HUES6 (cell line): ENCODE measurements around the gene ANKRD65.
A peak's percentile ranks its signal among the peaks of the same experiment; 100 is the strongest.
"Not testable (repeated sequence)": the region's sequence is repeated elsewhere in the genome, so short reads cannot be mapped to it uniquely, and the experiment has no call there.

Experiments
- H3K27ac ChIP-seq: 2 replicates; pipeline ENCODE4 v1.7.0; 2013; ENCODE audit warnings: low read depth, mild to moderate bottlenecking, low read length, inconsistent platforms
- H3K27me3 ChIP-seq: 2 replicates; pipeline ENCODE4 v1.6.1; 2013; ENCODE audit warnings: low read length; ENCODE audit not compliant: control insufficient read depth, insufficient read depth
- H3K36me3 ChIP-seq: 2 replicates; pipeline ENCODE4 v1.6.1; 2013; ENCODE audit warnings: low read length; ENCODE audit not compliant: control insufficient read depth, insufficient read depth
- H3K4me1 ChIP-seq: 2 replicates; pipeline ENCODE4 v1.6.1; 2013; ENCODE audit warnings: low read length; ENCODE audit not compliant: control insufficient read depth, insufficient read depth
- H3K4me3 ChIP-seq: 2 replicates; pipeline ENCODE4 v1.5.1; 2013; ENCODE audit warnings: low read depth, low read length
- H3K9ac ChIP-seq: one replicate; pipeline ENCODE4 v1.6.1; 2013; ENCODE audit warnings: mild to moderate bottlenecking, low read length
- H3K9me3 ChIP-seq: 2 replicates; pipeline ENCODE4 v1.6.1; 2013; ENCODE audit warnings: low read depth, low read length; ENCODE audit not compliant: control insufficient read depth, insufficient read depth

Gene ANKRD65

DNA sequence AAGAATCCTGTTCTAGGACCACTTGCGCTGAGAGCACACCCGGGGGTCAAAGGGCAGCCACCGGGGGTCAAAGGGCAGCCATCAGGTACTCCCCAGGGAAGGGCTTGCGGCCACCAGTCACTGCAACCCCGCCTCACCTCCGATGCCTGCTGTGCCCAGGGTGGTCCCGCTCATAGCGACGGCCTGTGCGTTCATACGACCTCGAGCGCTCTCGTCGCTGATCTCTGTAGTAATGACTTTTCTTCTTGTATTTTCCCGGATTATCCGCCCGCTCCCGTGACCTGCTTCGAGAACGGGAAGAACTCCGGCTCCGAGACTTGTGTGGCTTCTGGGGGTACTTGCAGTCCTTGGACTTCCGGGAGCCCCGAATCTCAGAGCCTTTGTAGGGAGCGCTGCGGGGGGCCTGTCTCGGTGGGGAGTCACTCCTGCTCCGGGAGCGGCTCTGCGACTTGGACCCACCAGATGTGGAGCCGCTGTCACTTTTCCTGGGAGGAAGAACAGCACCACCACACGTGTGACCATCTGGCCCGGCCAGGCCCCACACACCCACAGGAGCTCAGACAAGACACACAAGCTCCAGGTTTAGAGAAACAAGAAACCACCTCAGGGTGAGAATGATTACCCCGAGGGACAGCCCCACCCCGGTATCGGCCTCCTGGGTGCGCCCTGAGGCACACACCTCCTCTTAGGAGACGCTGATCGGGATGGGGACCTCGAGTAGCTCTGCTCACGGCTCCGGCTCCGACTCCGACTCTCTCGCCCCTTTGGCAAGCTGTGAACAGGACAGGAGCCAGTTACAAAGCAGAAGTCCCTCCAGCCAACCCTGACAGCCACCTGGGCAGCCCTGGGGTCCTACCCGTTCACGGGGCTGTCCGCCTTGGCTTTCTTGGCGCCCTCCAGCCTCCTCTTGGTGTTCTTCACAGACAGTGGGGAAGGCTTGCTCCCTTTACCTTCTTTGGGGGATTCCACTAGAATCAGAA is 33.7 kb downstream of the ANKRD65 start:
- Histone ChIP-seq H3K27me3 (no peaks in the 10 kb centered on the region), H3K36me3 (peaks cover 78% of the 10 kb centered on the region)

DNA sequence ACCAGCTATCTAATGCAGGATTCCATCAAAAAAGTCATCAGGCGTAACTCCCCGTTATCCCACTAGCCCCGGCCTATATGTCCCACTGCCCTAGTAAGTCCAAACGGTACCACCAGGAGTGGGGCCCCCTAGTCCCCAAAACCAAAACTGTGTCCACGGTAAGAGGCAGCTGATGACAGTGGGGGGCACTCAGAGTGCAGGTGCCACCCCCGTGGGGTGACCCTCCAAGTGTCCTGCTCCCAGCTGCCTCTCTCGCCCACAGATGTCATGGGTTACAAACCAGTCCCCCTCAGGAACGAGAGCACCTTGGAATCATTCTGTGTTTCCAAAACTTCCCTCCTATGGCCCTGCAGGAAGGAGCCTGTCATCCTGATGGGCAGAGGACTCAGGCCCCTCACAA is 35.1 kb downstream of the ANKRD65 start:
- Histone ChIP-seq H3K4me1 (no peaks in the 10 kb centered on the region), H3K9ac (no peak overlapping the region), H3K36me3 (peaks cover 64% of the 10 kb centered on the region)

More for the DNA sequence above, 33.7 kb downstream of the ANKRD65 start:
- Histone ChIP-seq H3K9me3 (no peaks in the 10 kb centered on the region), H3K9ac (no peak overlapping the region), H3K27ac (no peak overlapping the region), H3K4me3 (no peak overlapping the region), H3K4me1 (no peaks in the 10 kb centered on the region)

DNA sequence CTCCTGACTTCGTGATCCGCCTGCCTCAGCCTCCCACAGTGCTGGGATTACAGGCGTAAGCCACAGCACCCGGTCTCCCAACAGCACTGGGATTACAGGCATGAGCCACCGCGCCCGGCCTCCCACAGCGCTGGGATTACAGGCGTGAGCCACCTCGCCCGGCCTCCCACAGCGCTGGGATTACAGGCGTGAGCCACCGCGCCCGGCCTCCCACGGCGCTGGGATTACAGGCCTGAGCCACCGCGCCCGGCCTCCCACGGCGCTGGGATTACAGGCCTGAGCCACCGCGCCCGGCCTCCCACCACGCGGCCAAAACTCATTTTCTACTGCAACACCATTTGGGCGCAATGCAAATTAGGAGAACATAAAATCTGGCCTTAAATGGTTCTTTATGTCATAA is 35.7 kb downstream of the ANKRD65 start:
- H3K4me1 ChIP-seq, H3K27ac ChIP-seq, H3K9ac ChIP-seq, H3K27me3 ChIP-seq, H3K9me3 ChIP-seq, H3K4me3 ChIP-seq: not testable (repeated sequence)
- H3K36me3 ChIP-seq, result peaks cover 58% of the 10 kb centered on the region

More for the DNA sequence above, 35.1 kb downstream of the ANKRD65 start:
- H3K4me3 ChIP-seq, result no peak overlapping the region
- H3K9me3 ChIP-seq, result no peaks in the 10 kb centered on the region
- no peak overlapping the region for H3K27ac ChIP-seq
- H3K27me3 ChIP-seq, result no peaks in the 10 kb centered on the region

DNA sequence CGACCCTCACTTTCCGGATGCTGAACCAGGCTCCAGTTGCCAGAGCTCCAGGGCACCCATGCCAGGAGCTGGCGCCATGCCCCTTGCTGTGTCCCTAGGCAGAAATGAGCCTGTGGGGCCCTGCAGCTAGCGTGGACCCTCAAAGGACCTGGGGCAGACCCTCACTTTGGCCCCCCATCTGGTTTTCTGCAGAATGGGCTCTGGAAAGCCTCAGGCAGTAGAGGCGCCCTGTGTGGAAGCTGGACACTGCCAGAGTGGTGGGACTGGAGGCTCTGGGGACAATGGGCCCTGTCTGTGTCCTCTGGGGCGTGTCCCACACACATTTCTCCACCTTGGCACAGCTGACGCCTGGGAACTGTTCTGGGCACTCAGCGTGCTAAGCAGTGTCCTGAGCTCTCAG is 39.8 kb downstream of the ANKRD65 start:
- Histone ChIP-seq H3K4me3 (no peak overlapping the region), H3K4me1 (0 out of 2 replicates have a peak, but pooled peaks cover under 1% of the 10 kb centered on the region), H3K9ac (no peak overlapping the region), H3K9me3 (no peaks in the 10 kb centered on the region), H3K27me3 (no peaks in the 10 kb centered on the region), H3K27ac (no peak overlapping the region), H3K36me3 (peaks cover 17% of the 10 kb centered on the region)

DNA sequence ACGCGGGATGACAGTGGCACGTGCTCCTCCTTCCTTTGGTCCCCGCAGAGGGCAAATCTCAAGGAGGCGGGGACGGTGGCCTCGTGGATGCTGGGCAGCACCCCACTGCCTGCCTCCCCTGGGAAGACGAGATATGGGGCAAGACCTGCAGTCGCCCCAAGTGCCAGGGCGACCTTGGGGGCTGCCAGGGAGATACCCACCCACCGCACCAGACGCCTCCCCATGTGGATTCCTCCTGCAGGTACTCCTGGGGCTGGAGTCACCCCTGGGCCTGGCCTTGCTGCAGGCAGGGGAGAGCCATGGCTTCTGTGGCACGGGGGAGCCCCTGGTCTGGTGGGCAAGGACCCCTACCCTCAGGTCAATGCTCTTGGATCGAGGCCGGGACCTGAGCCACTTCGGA is 40.2 kb downstream of the ANKRD65 start:
- peaks cover 13% of the 10 kb centered on the region for H3K36me3 ChIP-seq
- H3K4me1 ChIP-seq, result 0 out of 2 replicates have a peak, but pooled peaks cover 4% of the 10 kb centered on the region
- H3K27me3 ChIP-seq, result no peaks in the 10 kb centered on the region
- no peaks in the 10 kb centered on the region for H3K9me3 ChIP-seq
- no peak overlapping the region for H3K4me3 ChIP-seq
- no peak overlapping the region for H3K9ac ChIP-seq
- no peak overlapping the region for H3K27ac ChIP-seq

DNA sequence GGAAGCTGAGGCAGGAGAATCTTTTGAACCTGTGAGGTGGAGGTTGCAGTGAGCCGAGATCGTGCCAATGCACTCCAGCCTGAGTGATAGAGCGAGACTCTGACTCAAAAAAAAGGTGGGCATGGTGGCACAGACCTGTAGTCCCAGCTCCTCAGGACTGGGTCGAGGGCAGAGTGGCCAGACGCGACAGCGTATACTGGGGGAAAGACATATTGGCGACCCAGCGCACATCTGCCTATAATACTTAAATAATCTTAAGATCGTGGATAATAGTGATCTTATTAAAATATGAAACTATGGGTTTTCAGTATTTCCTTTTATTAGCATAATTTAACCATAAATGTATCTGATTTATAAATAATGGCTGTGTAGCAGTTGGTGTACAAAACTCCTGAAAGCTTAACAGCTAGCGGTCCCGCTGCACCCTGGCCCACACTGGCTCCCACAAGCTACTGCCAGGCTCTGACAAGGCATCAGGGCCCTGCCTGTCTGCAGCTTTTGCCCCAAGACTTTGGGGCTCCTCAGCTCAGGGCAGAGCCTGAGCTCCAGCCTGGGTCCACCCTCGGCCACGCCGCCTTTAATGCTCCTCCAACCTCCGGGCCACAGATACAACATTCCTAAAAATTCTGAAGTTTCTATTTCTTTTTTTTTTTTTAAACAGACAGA is 43.4 kb downstream of the ANKRD65 start:
- Histone ChIP-seq H3K27ac (no peak overlapping the region), H3K9ac (no peak overlapping the region), H3K4me1 (peaks cover 9% of the 10 kb centered on the region; the same call in 1 of the 2 replicates), H3K4me3 (no peak overlapping the region), H3K27me3 (no peaks in the 10 kb centered on the region), H3K36me3 (peaks cover 11% of the 10 kb centered on the region), H3K9me3 (no peaks in the 10 kb centered on the region)

DNA sequence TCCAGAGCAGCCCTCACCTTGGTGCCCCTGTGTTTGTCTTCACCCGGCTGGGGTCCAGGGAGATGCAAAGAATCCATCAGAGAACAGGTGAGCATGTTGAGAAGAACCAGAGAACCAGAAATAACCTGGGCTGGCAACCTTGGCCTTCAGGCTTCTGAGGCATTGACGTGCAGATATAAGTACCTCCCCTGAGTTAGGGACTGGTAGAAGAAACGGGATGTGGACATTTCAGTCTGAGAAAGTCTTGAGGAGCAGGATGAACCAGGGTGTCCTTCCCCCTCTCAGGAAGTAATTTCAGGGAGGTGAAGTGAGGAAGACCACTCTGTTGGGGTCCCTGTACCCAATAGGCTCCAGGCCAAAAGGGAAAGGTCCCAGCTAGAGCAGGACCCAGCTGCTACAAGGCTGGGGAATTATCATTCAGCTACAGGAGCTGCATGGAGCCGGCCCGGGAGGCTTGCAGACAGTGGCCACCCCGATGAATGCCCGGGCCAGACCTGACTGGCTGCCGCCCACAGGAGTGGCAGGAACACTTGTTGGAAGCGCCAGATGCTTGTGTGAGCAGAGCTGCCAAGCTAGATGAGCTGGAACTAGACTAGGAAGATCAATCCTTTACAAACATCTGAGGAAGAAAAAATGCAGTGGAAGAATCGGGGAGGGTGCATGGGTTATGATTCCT is 44.4 kb downstream of the ANKRD65 start:
- H3K4me3 ChIP-seq, result no peak overlapping the region
- no peaks in the 10 kb centered on the region for H3K9me3 ChIP-seq
- H3K27me3 ChIP-seq, result no peaks in the 10 kb centered on the region
- peaks cover 13% of the 10 kb centered on the region for H3K36me3 ChIP-seq
- H3K9ac ChIP-seq, result no peak overlapping the region
- peaks cover 9% of the 10 kb centered on the region; the same call in 1 of the 2 replicates for H3K4me1 ChIP-seq
- H3K27ac ChIP-seq, result no peak overlapping the region

DNA sequence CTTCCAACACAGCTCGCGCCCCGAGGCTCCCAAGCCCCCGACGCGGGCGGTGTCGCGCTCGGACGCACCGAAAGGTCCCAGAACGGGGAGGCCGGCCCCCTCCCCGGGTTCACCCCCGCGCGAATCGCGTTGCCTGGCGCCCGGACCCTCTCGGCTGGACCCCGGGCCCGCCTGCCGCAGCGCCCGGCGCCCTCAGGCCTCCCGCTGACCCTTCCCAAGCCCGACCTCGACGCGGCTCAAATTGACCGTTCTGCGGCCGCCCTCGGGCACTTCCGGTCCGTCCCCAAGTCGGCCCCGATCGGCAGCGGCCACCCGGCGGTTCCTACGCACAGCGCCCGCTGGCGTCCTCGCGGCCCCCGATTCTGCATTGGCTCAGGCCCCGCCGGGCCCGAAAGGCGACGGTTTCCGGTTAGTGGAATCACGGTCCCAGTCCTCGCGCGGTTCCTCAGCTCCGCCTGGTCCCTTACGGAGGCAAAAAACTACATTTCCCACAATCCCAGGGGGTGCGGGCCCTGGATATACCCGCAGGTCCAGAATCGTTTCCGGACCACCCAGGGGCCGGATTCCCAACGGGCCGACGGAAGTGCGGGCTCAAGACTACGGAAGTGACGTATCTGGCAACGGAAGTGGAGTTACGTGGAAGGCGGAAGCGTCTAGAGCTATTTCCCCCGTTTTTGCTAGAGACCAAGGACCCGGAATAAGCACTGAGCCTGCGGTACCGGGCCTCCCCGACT is 46.0 kb downstream of the ANKRD65 start, which contains the start of gene AURKAIP1:
Gene AURKAIP1, minus strand, starts transcription at position 279 of the 734 bp plus-strand sequence. CDS start 451 bp downstream, outside the sequence.
- Histone ChIP-seq H3K27ac (peak within 1 kb of the TSS; percentile 85), H3K4me1 (peaks cover 9% of the 10 kb centered on the region; the same call in 1 of the 2 replicates), H3K9me3 (no peaks in the 10 kb centered on the region), H3K27me3 (no peaks in the 10 kb centered on the region), H3K36me3 (peaks cover 18% of the 10 kb centered on the region), H3K4me3 (peak within 1 kb of the TSS; percentile 85), H3K9ac (peak within 1 kb of the TSS; percentile 88)

DNA sequence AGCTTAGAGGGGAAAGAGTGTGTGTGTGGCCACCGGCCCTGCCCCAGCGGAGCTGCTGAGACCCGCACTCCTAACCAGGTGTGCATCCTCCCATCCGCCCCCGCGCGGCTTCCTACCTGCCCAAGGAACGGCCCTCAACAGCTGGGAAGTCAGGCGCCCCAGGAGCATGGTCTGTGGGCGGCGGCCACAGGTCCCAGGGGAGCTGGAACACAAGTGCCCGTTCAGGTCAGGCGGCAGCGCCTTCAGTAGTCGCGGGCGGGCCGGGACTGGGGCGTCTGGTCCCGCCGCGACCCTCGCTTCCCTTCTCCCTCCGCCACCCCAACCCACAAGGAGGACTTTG is 46.5 kb downstream of the ANKRD65 start:
- H3K27me3 ChIP-seq, result no peaks in the 10 kb centered on the region
- no peaks in the 10 kb centered on the region for H3K9me3 ChIP-seq
- H3K9ac ChIP-seq, result peak overlapping the region; percentile 88
- H3K4me3 ChIP-seq, result peak overlapping the region; percentile 85
- H3K36me3 ChIP-seq, result peaks cover 18% of the 10 kb centered on the region
- peak overlapping the region; percentile 85 for H3K27ac ChIP-seq
- peaks cover 9% of the 10 kb centered on the region; the same call in 1 of the 2 replicates for H3K4me1 ChIP-seq

DNA sequence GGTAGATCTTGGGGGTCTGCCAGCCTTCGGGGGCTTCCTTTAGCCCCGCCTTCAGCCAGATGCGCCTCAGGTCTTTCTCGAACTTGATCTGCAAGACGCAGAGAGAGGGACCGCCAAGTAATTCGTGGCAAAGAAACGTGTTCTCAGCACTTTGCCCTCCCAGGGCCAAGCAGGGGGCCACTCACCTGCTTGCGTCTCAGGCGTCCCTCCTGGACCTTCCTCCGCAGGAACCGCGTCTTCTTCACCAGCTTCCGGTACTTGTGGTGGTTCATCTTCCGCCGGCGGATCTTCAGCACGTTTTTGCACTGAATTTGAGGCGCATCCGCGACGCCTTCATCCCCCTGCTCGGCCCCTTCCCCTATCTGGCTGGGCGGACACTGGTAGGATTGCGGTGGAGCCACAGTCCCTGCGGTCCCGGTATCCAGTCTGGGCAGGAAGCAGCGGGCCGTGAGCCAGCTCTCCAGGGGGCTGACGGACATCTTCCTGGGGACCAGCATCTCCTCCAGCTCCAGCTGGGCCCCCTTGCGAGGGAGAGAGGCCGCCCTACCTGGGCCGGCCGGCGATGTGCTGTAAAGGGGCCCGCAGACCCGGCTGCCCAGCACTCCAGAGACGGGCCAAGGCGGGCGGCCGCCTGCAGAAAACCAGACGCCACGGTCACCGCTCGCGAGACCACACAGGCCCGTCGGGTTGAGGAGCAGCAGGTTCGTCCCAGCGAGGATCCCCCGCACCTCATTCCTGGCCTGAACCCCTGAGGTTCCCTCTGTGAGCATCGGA is 47.1 kb downstream of the ANKRD65 start:
- H3K4me3 ChIP-seq, result peak overlapping the region; percentile 85
- H3K27ac ChIP-seq, result no peak overlapping the region
- peaks cover 9% of the 10 kb centered on the region; the same call in 1 of the 2 replicates for H3K4me1 ChIP-seq
- H3K27me3 ChIP-seq, result no peaks in the 10 kb centered on the region
- H3K36me3 ChIP-seq, result peaks cover 18% of the 10 kb centered on the region
- peak overlapping the region; percentile 88 for H3K9ac ChIP-seq
- no peaks in the 10 kb centered on the region for H3K9me3 ChIP-seq
